HG03354 (cell line): Measurements from ENCODE around the gene SLC37A1.

Source experiments
- ATAC-seq: cut with Tn5 transposase; IDR thresholded peaks from one replicate; pipeline ENCODE4 v1.9.1; 2021; ENCODE audit warnings: mild to moderate bottlenecking; ENCODE audit not compliant: unreplicated experiment, poor library complexity, severe bottlenecking

Gene SLC37A1

DNA sequence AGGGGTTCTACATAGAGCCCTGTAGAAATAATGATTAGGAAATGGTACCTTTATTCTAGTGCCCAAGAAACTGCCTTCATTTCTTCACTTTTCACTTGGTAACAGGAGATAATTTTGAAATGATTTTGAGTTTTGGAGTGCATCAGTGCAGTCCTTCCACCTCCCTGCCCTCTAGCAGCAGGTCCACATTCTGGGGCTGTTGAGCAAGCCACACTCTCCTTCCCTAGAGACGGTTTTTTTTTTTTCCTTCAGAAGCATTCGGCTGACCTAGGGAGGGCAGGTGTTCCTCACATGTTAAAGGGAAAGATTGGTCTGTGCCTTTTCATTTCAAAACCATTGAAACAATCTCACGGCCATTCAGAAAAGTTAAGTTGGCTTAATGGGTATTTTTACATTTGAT is 39.8 kb downstream of the SLC37A1 start:
- ATAC-seq, result no peak

- no peak for ATAC-seq
Measured at GRCh38 chr21:42554251-42554961, 40.8 kb downstream of the SLC37A1 start.

- ATAC-seq, result no peak
Measured at GRCh38 chr21:42555756-42556438, 42.2 kb downstream of the SLC37A1 start.

DNA sequence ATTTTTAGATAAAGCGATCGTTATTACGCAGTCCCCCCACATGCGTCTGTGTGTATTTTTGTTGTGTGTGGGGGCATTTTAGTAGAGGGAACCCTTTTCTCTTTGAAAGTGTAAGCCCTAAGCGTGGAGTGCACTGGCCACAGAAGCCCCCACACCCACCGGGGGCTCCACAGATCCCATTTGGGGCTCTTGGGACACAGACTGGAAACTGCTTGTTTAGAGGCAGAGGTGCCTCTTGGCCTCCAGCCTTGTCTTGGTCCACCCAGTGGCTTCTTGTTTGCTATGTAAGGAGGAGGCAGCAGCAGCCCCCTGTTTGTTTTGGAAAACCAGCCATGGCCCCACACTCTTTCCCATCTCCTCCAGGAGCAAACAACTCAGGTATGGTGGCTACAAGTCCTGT is 42.8 kb downstream of the SLC37A1 start:
- no peak for ATAC-seq

DNA sequence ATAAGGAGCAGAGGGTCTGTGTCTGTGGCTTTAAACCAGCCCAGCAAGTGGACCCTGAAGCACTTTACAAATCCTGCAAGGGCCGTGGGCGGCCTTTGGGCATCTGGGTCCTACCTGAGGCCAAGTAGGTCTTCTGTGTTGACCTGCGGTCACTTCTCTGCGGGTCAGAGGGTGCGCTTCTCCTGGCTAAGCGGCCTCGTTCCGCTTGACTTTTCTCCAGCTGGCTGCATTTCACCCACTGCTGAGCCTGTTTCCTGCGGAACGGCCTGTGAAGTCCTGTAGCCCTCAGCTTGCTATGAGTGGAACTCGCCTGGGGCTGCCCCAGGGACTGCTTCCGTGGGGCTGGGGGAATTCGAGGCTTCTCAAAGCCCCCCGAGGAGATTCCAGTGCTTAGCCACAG is 43.3 kb downstream of the SLC37A1 start:
- no peak for ATAC-seq

DNA sequence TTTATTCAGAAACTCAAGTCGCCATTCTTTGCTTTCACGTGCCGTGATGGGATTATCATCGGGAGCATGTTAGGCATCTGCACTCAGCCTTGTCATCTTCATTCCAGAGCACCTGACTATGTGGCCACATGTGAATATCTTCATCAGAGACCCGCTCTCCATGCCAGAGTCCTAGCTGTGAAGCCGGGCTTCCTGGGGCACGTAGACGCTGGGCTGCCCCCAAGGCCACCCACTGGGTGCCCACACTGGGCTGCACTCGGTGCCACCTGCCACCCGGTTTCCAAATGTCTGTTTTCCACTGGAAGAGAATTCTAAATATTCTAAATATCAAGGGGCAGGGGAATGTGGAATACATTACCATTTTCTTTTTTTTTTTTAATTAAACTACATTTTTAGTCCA is 43.8 kb downstream of the SLC37A1 start:
- ATAC-seq, result no peak

DNA sequence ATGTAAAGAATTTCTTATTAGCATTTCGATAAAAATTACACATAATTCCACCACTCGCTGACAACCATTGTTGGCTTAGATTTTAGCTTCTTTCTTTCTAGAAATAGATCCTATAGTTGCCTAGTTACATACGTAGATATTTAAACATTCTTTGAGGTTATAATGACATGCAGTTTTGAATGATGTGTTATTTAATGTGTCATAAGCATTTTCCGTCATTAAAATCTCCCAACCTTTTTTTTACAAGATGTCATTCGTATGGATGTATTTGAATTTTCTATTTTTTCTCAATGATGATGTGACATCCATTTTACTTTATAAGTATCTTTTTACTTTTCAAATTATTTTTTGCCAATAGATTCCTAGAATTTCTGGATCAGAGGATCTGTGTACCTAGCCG is 44.7 kb downstream of the SLC37A1 start:
- no peak for ATAC-seq

- ATAC-seq, result no peak
Measured at GRCh38 chr21:42558846-42559245, 45.2 kb downstream of the SLC37A1 start.

- no peak for ATAC-seq
Measured at GRCh38 chr21:42559326-42559725, 45.7 kb downstream of the SLC37A1 start.

DNA sequence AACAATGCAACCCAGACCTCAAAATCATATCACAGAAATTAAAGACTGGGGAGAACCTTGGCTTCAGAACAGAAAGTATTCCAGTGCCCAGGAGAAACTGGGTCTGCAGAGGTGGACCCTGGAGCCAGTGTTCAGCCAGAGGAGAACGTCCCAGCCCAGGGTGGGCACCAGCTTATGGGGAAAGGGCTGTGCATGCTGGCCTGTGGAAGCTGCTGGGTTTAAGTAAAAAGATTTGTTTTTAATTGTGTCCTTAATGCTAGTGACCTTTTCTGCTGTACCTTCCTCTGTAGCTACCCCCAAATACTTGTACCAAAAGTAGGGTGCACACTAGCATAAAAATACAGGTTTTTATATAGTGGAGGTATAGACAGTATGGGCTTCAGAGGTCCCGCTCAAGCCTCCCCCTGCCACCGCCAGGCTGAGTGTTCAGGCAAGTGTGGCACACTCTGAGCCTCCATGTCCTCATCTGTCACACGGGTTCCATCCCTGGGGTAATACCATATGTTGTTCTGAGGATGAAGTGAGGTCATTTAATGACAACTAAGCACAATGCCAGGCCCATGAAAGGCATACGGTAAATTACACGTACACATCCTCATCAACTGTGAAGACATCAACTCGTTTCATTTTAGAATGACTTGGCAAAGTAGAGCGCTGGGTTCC is 47.0 kb downstream of the SLC37A1 start:
- no peak for ATAC-seq

DNA sequence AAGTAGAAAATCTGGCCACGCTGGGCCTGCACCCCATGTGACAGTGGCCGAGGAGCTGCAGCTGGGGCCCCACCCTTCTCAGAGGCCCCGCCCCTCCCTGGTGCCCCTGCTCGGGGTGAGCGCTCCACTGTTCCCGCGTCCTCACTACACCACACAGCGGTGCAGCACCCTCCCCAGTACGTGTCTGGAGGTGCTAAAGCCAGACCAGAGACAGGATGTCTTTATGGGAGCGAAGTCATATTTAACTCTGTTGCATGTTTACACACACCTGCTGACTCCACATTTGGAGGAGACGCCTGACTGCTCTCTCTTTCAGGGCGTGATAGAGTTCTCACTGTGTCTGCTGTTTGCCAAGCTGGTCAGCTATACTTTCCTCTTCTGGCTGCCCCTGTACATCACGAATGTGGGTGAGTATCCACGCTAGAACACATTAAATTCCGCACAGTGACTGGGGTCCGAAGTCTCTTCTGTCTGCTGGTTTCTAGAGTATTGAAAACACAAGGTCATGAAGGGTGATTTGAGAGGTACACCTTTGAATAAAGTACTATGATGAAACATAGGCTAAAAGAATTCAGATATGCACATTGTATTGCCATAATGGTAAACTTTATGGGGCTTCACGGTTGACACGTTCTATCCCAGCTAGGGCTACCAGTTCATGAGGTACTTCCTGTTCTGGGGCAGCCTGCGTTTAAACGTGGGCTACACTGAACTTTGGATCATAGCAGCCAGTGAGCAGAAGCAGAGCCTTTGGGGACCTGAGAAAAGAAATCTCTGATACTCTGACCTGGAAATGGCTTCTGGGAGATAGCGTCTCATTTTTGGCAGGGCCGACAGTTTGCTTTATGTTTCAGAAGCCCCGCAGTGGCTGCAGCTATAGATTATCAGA is 48.4 kb downstream of the SLC37A1 start:
- ATAC-seq, result no peak

DNA sequence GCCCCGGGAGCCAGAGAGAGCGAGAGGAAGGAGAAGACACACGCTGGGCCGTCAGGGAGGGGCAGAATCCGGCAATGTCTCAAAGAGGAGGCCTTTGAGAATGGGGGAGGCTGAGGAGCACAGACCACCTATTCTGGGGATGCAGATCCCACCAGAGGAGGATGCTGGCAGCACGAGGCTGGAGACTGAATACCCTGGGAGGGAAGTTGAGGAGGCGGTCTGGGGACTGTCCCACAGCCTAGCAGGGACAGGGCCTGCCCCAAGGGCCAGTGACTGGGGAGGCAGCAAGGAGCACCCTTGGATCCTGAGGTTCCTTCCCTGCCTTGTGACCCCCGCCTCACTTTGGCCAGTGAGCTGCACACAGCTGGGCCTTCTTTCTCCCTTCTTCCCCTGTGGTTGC is 49.2 kb downstream of the SLC37A1 start:
- ATAC-seq, result no peak

GRCh38 chr21:42563261-42563660 is 49.6 kb downstream of the SLC37A1 start:
- no peak for ATAC-seq

- ATAC-seq, result no peak
Measured at GRCh38 chr21:42563686-42564085, 50.0 kb downstream of the SLC37A1 start.

DNA sequence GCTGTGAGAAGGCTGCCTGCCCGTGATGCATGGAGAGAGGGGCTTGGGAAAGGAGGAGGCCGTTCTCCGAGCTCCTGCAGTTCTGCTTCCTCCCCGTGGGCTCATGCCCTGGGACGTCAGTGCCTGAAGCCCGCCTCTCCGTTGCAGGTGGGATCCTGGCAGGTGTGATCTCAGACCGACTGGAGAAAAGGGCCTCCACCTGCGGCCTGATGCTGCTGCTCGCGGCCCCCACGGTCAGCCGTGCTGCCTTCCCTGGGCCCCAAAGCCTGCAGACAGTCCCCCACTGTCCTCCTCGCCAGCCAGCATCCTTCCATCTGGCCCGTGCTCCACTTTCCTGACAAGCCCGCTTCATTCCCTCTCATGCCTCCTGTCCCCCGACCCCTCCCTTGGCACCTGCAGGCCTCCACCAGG is 50.9 kb downstream of the SLC37A1 start:
- no peak for ATAC-seq

DNA sequence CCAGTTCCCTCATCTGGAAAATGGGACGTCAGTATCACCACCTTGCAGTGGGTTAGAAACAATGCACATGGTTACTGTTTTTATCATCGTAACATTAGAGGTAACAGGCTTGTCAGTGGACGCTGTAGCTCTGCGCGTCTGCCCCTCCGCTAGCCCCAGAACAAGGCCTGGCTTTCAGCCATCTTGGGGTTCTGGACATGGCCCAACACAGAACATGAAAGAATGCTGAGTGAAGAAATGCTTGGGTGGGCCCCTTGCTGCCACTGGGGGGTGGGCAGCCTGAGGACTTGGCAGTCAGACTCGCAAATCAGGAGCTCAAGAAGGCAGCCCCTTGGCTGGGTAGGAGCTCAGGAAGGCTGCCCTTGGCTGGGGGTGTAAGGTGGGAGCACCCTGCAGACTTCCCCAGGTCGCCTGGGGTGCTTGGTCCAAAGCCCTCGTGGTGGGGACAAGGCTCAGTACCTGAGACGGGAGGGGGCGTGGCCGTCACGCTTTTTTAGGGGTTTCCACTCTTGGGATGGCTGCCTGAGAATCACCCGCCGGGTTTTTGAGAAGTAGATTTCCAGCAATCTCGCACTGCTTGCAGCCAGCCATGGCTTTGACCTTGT is 51.7 kb downstream of the SLC37A1 start:
- no peak for ATAC-seq

DNA sequence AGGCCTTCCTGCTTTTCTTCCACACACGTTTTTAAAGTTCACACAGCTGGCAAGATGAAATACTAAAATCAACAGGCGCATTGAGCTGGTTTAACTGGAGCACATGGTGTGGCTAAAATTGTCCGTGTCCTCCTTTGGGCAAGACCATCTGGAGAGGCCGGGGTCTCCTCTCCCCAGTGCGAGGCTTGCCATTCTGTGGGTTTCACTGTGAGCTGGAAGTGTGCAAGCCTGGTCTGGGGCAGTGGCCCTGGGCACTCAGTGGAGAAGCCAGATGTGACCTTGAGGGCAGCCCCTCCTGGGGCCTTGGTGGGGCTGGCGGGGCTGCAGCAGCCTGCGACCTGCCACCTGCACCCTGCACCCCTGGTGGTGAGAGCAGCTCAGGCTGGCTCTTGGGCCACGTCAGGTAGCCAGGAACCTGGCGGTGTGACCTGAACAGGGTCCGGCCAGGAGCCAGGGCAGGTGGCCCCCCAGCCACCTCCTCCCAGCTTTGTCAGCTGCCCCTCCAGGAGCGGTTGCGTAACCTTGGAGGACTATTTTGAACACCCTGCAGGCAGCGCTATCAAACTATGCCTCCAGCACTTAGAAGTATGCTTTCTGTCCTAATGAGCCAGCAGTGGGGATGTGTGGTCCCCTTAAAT is 52.4 kb downstream of the SLC37A1 start:
- ATAC-seq, result no peak

DNA sequence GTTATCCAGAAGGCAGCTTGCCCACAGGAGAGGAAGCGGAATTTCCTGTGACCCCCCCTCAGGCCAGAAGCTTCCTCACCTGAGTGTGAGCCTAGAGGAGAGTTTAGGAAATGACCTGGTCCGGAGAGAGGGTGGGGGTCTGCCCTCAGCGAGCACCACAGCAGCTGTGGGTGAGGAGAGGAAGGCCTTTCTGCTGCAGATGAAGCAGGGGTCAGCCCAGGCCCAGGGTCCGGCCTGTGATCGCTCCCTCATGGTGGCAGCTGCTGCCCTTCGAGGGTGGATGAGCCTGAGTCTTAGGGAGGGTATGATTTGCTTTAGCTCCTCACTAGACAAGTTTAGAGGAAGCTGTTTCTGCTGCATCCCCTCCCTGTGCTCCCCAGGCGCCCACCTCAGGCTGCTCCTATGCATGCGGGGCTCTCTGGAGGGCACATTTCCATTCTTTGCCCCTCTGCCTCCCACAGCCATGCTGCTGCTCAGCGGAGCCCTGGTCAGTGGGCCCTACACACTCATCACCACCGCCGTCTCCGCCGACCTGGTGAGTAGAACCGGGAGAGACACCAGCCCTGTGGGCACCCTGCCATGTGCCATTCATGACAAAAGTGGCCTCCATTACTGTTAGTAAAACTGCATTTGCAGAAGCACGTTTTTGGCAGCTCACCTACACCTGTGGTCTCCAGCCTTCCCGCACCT is 53.0 kb downstream of the SLC37A1 start:
- ATAC-seq, result no peak

- ATAC-seq, result no peak
Measured at GRCh38 chr21:42567214-42567555, 53.5 kb downstream of the SLC37A1 start.
